K562 (cell line): ENCODE results near the gene MYRIP. TPM values are rescaled to one million over a fixed set of nuclear protein-coding genes. Genes with fewer than 3 reads are reported as not detected.

Source experiments
- ATAC-seq: fragments of 200-7000 bp; cut with Tn5 transposase; 3 replicates; pipeline ENCODE4 v1.9.1; 2020; ENCODE audit warnings: moderate library complexity
- BruUV-seq: library from RNA; stranded (reverse); fragments of 400-500 nt; replicated peaks from 2 replicates; lab custom pipeline; 2021; lab: Mats Ljungman, UMichigan
- CTCF ChIA-PET: fragments of 300-600 bp; formaldehyde crosslinking; extraction: SDS; loops from one replicate; lab custom pipeline; 2021; ENCODE audit warnings: low intra/inter-chr PET ratio; lab: Yijun Ruan, JAX
- POLR2A ChIA-PET: fragments of 300-600, 350-650 bp; sonication (Branson Sonifier 250); formaldehyde crosslinking; extraction: SDS; loops from one replicate; lab custom pipeline; 2021; ENCODE audit warnings: antibody characterized with exemption, inconsistent platforms; lab: Yijun Ruan, JAX
- DNase-seq, 4 experiments: peaks; one replicate each; pipeline versions ENCODE4 v3.0.0 to v3.0.0-alpha.2; 2011 to 2018; ENCODE audit warnings: low spot score in 3 of 4, mixed read lengths in 3 of 4; ENCODE audit errors: extremely low read depth in 1 of 4
- FAIRE-seq: peaks from 2 replicates; lab custom pipeline; 2011; peaks lifted over from hg19 to GRCh38; lab: Jason Lieb, UNC
- H2AFZ ChIP-seq: 2 replicates; pipeline ENCODE4 v1.6.0; 2011; ENCODE audit warnings: low read depth, low read length, control low read depth, inconsistent platforms
- H3K27ac ChIP-seq: fragments of 200-600 bp; 3 replicates; pipeline ENCODE4 v1.8.0; 2011; ENCODE audit warnings: low read depth, mild to moderate bottlenecking, control low read depth, inconsistent platforms, low read length, moderate library complexity, mixed read lengths; ENCODE audit errors: extremely low read depth
- H3K27me3 ChIP-seq, 2 experiments: fragments of 300-600 bp in 1 of 2; 2 replicates in 1 of 2; 3 replicates in 1 of 2; pipeline versions ENCODE4 v1.6.0 to v1.8.0; 2011; ENCODE audit warnings: inconsistent platforms in 2 of 2, low read length in 2 of 2, mild to moderate bottlenecking in 1 of 2, mixed read lengths in 1 of 2, moderate library complexity in 1 of 2; ENCODE audit not compliant: control insufficient read depth in 2 of 2, insufficient read depth in 2 of 2
- H3K36me3 ChIP-seq: fragments of 300-600 bp; 3 replicates; pipeline ENCODE4 v1.8.0; 2011; ENCODE audit warnings: mild to moderate bottlenecking, low read length, inconsistent platforms; ENCODE audit not compliant: control insufficient read depth, insufficient read depth
- H3K4me1 ChIP-seq, 2 experiments: fragments of 200-600 bp in 1 of 2; replicated peaks in 1 of 2; 2 replicates in 1 of 2; 3 replicates in 1 of 2; pipeline versions ENCODE4 v1.5.1 to v1.8.0; 2011; ENCODE audit warnings: inconsistent platforms in 2 of 2, low read length in 2 of 2, mild to moderate bottlenecking in 1 of 2, mixed read lengths in 1 of 2, moderate library complexity in 1 of 2; ENCODE audit not compliant: control insufficient read depth in 2 of 2, insufficient read depth in 2 of 2
- H3K4me2 ChIP-seq: 2 replicates; pipeline ENCODE4 v1.6.1; 2011; ENCODE audit warnings: low read length, control low read depth, inconsistent platforms, mixed read lengths; ENCODE audit not compliant: insufficient read depth
- H3K4me3 ChIP-seq: fragments of 200-600 bp; sonication (generic), shearing (Covaris generic); 2 replicates; pipeline ENCODE4 v1.5.1; 2016; ENCODE audit warnings: control low read depth, inconsistent platforms
- H3K79me2 ChIP-seq: fragments of 200-600 bp; 3 replicates; pipeline ENCODE4 v1.8.0; 2011; ENCODE audit warnings: low read length, inconsistent platforms; ENCODE audit not compliant: control insufficient read depth, insufficient read depth
- H3K9ac ChIP-seq, 2 experiments: 2 replicates each; pipeline versions ENCODE4 v1.6.0 to v1.6.1; 2011; ENCODE audit warnings: low read depth in 2 of 2, low read length in 2 of 2, control low read depth in 1 of 2, inconsistent platforms in 1 of 2, mild to moderate bottlenecking in 1 of 2, mixed read lengths in 1 of 2; ENCODE audit not compliant: insufficient read depth in 1 of 2
- H3K9me1 ChIP-seq: one replicate; pipeline ENCODE4 v1.6.0; 2011; ENCODE audit warnings: inconsistent platforms, mild to moderate bottlenecking, low read length, moderate library complexity; ENCODE audit not compliant: control insufficient read depth, insufficient read depth
- H3K9me3 ChIP-seq: replicated peaks from 2 replicates; pipeline ENCODE4 v1.5.1; 2011; ENCODE audit warnings: low read depth, low read length, inconsistent platforms; ENCODE audit not compliant: control insufficient read depth, insufficient read depth
- H4K20me1 ChIP-seq: replicated peaks from 2 replicates; pipeline ENCODE4 v1.6.1; 2011; ENCODE audit warnings: low read length, inconsistent platforms, mixed read lengths; ENCODE audit not compliant: control insufficient read depth, insufficient read depth
- SIN3A ChIP-seq, 2 experiments: fragments of 150-350 bp in 1 of 2; IDR thresholded peaks; 2 replicates each; pipeline ENCODE4 v1.6.1; 2011 to 2016; ENCODE audit warnings: borderline replicate concordance in 2 of 2, low read depth in 2 of 2, low read length in 2 of 2, mild to moderate bottlenecking in 2 of 2, moderate library complexity in 2 of 2; ENCODE audit not compliant: control insufficient read depth in 1 of 2
- ZNF316 ChIP-seq: fragments of 450-650 bp; IDR thresholded peaks from 2 replicates; pipeline ENCODE4 v1.6.1; 2016
- WGBS: fragments of 100-300 bp; shearing (Covaris generic); methylation state at CpG from one replicate; pipeline ENCODE4 v1.1.6; 2016; ENCODE audit warnings: low coverage, mixed read lengths; ENCODE audit not compliant: insufficient coverage; ENCODE audit errors: missing lambda C conversion rate; 5-methylcytosine and 5-hydroxymethylcytosine counted together
- in situ Hi-C: fragments of 300-500 bp; cut with MboI; formaldehyde crosslinking; loops from 4 replicates; pipeline ENCODE4 v1.15.0; 2018; ENCODE audit warnings: inconsistent platforms, mixed read lengths
- intact Hi-C: fragments of 100-400 bp; cut with micrococcal nuclease; formaldehyde crosslinking; loops from 2 replicates; pipeline ENCODE4 v1.14.2; 2022
- polyA plus RNA-seq, 8 experiments: library from polyadenylated mRNA; depleted of rRNA in 4 of 8; stranded (reverse) in 5 of 8; unstranded in 3 of 8; fragments of >200 nt; fragmentation: Nextera tagmentation in 2 of 8; fragmentation: Illumina TruSeq in 1 of 8; extraction: Ambion mirVana in 2 of 8; extraction: Trizol in 1 of 8; gene quantifications; 2 replicates each; pipeline versions ENCODE4 v1.2.1 to v1.2.3, GENCODE V29; 2011 to 2014; ENCODE audit warnings: inconsistent platforms in 1 of 8, missing spikeins in 1 of 8
- total RNA-seq, 7 experiments: library from RNA; depleted of rRNA in 6 of 7; stranded (reverse); fragments of >200 nt in 6 of 7; fragmentation: Illumina TruSeq in 2 of 7; extraction: Trizol in 2 of 7; gene quantifications; 2 replicates each; pipeline versions ENCODE4 v1.2.1 to v1.2.3, GENCODE V29; 2011 to 2021; ENCODE audit warnings: low replicate concordance in 1 of 7
- TF ChIP-seq, protein P1 (sequence below), 2 experiments: fragments of 450-650 bp in 1 of 2; sonication (generic) in 1 of 2; formaldehyde crosslinking; conservative IDR thresholded peaks; 2 replicates each; pipeline versions ENCODE4 v1.4.0 to v1.8.1; 2020 to 2022; ENCODE audit warnings: mild to moderate bottlenecking in 1 of 2, missing genetic modification reagents in 1 of 2
- TF ChIP-seq, protein P2 (sequence below): fragments of 200-800 bp; sonication (Bioruptor generic); IDR thresholded peaks from 2 replicates; pipeline ENCODE4 v1.6.1; 2017; ENCODE audit warnings: missing genetic modification characterization, missing compliant biosample characterization

Gene MYRIP
- total and polyA plus RNA-seq, 9 of the 15 experiments (the other 6 are each of a cell fraction or from before 2014, with no cell fraction given): 0.03 to 0.12 TPM; not detected in 7

DNA sequence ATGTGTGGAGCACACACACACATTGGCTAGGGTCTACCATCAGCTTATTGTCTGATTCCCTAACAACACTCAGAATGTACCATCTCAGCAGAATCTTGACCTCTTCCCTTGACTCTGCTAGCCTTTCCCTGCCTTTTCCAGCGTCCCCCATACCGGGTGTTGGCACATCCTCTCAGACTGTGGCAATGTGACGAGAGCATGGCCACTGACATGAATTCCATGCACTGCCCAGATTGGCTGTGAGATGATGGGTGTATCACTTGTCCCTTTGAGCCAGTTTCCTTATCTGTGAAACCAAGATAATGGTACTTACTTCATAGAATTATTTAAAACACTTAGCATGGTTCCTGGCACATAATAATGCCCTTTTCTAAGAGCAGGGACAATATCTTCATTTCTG, 439.8 kb downstream of the MYRIP start:
- DNase-seq (no peak), ATAC-seq (no peak), FAIRE-seq (no peak)
- POLR2A ChIA-PET: interaction anchor here (0.9 kb wide), 1 partner anchor 8 kb away, joined by 3 read pairs; no protein-coding TSS in a partner anchor
- no peak overlapping the region for H3K9ac ChIP-seq
- no peaks in the 10 kb centered on the region for H3K9me1 ChIP-seq
- intact Hi-C loops (no loop called here), in situ Hi-C loops (no loop called here)
- no TSS peak for BruUV-seq
- no peaks in the 10 kb centered on the region for H3K79me2 ChIP-seq
- no peak overlapping the region for H2AFZ ChIP-seq
- CTCF ChIA-PET: no interaction called here
- no peak overlapping the region for H3K4me2 ChIP-seq
- H3K36me3 ChIP-seq: no peaks in the 10 kb centered on the region
- no peak overlapping the region for H3K27ac ChIP-seq
- no peaks in the 10 kb centered on the region for H3K9me3 ChIP-seq
- H3K27me3 ChIP-seq: peaks cover 6 to 8% of the 10 kb centered on the region in 2 experiments; a peak in 3 of 5 replicates
- no peak overlapping the region for H3K4me3 ChIP-seq
- H3K4me1 ChIP-seq: no peaks in the 10 kb centered on the region
- TF ChIP-seq, protein P1, sequence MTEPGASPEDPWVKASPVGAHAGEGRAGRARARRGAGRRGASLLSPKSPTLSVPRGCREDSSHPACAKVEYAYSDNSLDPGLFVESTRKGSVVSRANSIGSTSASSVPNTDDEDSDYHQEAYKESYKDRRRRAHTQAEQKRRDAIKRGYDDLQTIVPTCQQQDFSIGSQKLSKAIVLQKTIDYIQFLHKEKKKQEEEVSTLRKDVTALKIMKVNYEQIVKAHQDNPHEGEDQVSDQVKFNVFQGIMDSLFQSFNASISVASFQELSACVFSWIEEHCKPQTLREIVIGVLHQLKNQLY (CRISPR knock-in tag; conservative IDR thresholded peaks at IDR 0.05): no peak
- 0 out of 2 replicates have a peak, but pooled peaks have one; percentile 6 for TF ChIP-seq ZNF316
- WGBS: 9% methylated on average over 3 of the region's 3 CpGs
- no peaks in the 10 kb centered on the region; the same call in 1 of the 2 replicates for H4K20me1 ChIP-seq

- FAIRE-seq (no peak), ATAC-seq (no peak)
- POLR2A ChIA-PET: interaction anchor here (0.9 kb wide), 1 partner anchor 9 kb away, joined by 3 read pairs; no protein-coding TSS in a partner anchor
These were observed 445.1 kb downstream of the MYRIP start for GRCh38 chr3:40254491-40254890.

More at GRCh38 chr3:40254491-40254890, 445.1 kb downstream of the MYRIP start:
- Histone ChIP-seq H3K9me1 (no peaks in the 10 kb centered on the region), H2AFZ (no peak overlapping the region), H3K27ac (no peak overlapping the region), H3K79me2 (no peaks in the 10 kb centered on the region), H3K4me1 (no peaks in the 10 kb centered on the region; a peak in 2 of 5 replicates), H3K9ac (no peak overlapping the region), H3K4me2 (no peak overlapping the region), H3K27me3 (0 out of 5 replicates have a peak, but pooled peaks cover 0 to 3% of the 10 kb centered on the region in 2 experiments), H3K36me3 (no peaks in the 10 kb centered on the region), H4K20me1 (no peaks in the 10 kb centered on the region), H3K4me3 (no peak overlapping the region), H3K9me3 (no peaks in the 10 kb centered on the region)
- no TSS peak for BruUV-seq
- TF ChIP-seq, protein P2, sequence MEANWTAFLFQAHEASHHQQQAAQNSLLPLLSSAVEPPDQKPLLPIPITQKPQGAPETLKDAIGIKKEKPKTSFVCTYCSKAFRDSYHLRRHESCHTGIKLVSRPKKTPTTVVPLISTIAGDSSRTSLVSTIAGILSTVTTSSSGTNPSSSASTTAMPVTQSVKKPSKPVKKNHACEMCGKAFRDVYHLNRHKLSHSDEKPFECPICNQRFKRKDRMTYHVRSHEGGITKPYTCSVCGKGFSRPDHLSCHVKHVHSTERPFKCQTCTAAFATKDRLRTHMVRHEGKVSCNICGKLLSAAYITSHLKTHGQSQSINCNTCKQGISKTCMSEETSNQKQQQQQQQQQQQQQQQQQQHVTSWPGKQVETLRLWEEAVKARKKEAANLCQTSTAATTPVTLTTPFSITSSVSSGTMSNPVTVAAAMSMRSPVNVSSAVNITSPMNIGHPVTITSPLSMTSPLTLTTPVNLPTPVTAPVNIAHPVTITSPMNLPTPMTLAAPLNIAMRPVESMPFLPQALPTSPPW: peak; percentile 30; the same call in 1 of the 2 replicates
- no peak for TF ChIP-seq SIN3A (IDR thresholded peaks at IDR 0.05; ENCODE audit: borderline replicate concordance in 2 of 2, control insufficient read depth in 1 of 2, low read depth in 2 of 2, low read length in 2 of 2)
- DNase-seq: no peak
- in situ Hi-C loops (no loop called here), intact Hi-C loops (no loop called here)
- 36% methylated on average over 2 of the region's 2 CpGs for WGBS
- CTCF ChIA-PET: no interaction called here
